KOPT-K1 (cell line): ENCODE measurements around the gene TEAD4.

Source experiments
- H3K27ac ChIP-seq: fragments of 200-600 bp; sonication (generic); 2 replicates; pipeline ENCODE4 v1.5.1; 2016; ENCODE audit warnings: antibody characterized with exemption, mild to moderate bottlenecking, low read depth, low read length; ENCODE audit not compliant: poor library complexity, severe bottlenecking
- H3K36me3 ChIP-seq: fragments of 200-600 bp; sonication (generic); 2 replicates; pipeline ENCODE4 v1.5.1; 2017; ENCODE audit warnings: antibody characterized with exemption, mild to moderate bottlenecking, low read length, moderate library complexity; ENCODE audit not compliant: insufficient read depth
- H3K9me3 ChIP-seq: fragments of 200-600 bp; sonication (generic); 2 replicates; pipeline ENCODE4 v1.5.1; 2017; ENCODE audit warnings: antibody characterized with exemption, low read length, mild to moderate bottlenecking; ENCODE audit not compliant: insufficient read depth, poor library complexity, severe bottlenecking

Gene TEAD4

DNA sequence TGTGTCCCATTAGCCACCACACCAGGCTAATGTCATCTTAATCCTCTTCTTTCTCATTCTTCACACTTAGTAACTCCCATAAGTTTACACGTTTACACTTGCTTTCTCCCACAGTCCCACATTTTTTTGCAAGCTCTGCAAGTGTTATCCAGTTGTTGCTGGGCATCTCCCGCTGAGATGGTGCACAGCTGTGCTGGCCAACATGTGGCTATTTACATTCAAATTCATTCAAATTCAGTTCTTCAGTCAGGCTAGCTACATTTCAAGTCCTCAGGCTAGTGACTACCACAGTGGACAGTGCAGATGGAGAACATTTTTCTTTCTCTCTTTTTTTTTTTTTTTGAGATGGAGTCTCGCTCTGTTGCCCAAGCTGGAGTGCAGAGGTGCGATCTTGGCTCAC is 9.8 kb upstream of the TEAD4 start:
- Histone ChIP-seq H3K9me3 (no peaks in the 10 kb centered on the region), H3K36me3 (no peaks in the 10 kb centered on the region), H3K27ac (no peak overlapping the region)

DNA sequence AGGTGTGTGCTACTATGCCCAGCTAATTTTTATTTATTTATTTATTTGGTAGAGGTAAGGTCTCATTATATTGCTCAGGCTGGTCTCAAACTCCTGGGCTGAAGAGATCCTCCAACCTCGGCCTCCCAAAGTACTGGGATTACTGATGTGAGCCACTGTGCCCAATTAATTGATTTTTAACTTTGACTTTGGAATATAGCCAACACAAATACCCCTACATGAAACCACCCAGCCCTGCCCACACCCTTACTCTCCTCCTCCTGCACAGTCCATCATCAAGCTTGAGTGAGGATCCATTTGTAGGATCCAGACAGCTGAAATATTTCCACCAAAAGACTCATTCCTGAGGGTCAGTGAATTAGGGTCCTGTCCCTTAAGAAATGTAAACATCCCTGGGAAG is 3.3 kb upstream of the TEAD4 start:
- Histone ChIP-seq H3K27ac (no peak overlapping the region), H3K9me3 (no peaks in the 10 kb centered on the region), H3K36me3 (no peaks in the 10 kb centered on the region)

DNA sequence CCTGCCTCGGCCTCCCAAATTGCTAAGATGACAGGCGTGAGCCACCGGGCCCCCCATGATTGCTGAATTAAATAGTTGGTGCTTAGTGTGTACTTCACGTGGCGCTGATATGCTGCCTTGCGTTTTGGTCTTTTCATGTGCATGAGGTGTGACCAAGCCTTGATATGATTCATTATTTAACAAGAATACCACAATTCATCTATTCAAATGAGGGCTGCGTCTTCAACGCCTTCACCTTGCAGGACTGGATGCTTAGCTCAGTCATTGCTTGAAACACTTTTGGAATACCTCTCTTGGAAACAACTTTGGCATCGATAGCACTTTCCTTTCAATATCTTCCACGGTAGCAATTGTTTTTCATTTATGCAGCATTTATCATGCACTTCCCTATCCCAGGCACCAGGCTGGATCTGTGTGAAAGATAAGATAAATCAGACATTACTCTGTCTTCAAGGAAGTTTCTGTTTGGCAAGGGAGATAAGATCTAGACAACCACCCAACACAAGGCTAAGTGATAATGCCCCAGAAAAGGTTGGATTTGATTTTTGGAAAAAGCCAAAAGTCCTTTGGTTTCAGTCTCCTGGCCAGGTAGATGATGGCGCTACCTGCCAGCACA is 1.3 kb upstream of the TEAD4 start:
- Histone ChIP-seq H3K27ac (no peak overlapping the region), H3K9me3 (no peaks in the 10 kb centered on the region), H3K36me3 (no peaks in the 10 kb centered on the region)

DNA sequence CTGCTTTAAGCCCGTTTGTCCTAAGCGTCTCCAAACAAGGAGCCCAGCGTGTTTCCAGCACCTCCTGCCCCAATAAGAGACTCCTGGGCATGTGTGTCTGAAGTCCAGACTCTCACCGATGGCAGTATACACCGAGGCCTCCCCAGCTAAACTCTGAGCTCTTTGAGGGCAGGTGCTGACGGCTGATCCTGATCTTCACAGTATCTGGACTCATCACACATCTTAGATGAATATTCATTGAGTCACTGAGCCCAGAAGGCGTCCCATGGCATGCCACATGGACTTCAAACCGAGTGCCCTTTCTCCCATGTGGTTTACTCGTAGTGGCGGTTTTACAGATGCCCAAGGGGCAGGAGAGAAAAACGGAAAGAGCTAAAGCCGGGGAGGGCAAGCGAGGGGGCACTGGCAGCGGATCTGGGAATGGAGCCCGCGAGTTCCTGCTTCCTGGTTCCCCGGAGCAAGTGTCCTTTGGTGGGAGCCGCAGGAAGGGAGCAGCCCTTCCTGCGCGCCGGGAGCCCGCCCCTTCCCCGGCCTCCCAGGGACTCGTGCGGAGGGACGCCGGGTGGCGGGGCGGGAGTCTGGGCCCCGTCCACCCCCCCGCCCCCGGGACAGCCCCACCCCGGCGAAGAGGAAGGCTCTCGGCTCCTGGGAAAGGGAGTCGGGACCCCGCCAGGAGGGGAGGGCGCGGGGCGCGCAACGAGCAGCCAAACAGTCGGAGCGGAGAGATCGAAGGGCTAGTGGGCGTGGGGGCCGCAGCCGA is 585 bp upstream of the TEAD4 start:
- Histone ChIP-seq H3K36me3 (no peaks in the 10 kb centered on the region), H3K9me3 (no peaks in the 10 kb centered on the region), H3K27ac (no peak overlapping the region)

DNA sequence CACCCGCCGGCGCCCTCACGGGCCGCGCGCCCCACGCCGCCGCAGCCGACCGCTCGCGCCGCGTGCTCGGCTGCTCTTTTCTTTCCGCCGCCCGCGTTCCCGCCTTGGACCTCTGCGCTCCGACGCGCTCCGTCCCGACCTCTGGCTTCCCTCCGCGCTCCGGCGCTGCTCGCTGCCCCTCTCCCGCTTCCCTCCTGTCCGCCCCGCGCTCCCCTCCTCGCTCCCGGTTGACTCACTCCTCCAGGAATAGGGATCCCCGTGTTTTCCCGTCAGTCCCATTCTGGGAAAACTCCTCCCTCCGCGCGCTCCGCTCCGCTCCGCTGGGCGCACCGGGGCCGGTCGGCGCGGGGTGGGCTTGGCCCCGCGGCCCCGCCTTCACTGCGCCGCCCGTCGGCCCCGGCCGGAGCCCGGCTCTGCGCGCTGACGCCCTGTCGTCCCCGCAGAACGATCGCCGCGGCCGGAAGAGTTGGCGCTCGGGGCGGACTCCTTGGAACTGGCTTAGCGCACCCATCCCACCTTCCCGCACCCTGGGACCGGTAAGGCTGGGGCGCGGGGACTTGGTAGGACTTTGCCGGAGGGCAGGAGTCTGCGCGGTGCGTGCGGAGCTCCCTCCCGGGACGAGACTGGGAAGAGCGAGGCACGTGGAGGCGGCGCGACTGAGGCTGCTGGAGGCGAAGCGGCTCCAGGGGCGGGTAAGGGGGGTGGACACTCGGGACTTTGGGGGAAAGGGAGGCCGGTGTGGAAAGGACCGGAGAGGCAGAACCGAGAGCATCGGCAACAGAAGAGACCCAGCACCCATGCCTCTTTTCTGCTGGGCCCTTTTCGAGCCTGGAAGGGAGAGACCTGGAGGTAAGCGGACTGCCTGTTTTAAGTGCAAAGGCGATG is 550 bp downstream of the TEAD4 start:
- Histone ChIP-seq H3K27ac (no peak overlapping the region), H3K9me3 (no peaks in the 10 kb centered on the region), H3K36me3 (no peaks in the 10 kb centered on the region)

DNA sequence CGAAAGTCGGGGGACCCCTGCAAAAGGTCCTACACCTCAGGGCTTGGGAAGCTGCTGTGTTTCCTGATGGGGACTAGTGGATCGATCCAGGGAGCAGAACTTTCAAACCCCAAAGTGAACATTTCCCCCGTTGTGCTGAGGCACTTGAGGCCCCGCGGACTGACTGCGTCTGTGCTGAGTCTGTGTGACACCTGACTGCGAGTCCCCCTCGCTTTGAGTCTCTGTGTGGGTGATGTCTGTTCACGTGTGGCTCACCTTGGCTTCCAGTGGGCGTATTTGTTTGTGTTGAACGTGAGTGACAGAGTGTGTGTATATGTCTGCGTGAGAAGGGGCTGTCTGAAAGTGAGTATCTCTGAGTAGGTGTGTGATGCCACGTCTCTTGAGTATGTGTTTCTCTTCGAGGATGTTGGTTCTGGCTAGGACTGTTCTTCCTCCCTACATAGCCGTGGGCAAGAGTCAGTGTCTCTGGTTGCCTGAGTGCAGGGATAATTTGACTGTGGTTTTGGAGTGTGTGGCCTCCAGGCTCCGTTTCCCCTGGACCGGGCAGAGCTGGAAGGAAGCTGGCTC is 1.3 kb downstream of the TEAD4 start:
- H3K9me3 ChIP-seq, result no peaks in the 10 kb centered on the region
- H3K27ac ChIP-seq, result no peak overlapping the region
- no peaks in the 10 kb centered on the region for H3K36me3 ChIP-seq

DNA sequence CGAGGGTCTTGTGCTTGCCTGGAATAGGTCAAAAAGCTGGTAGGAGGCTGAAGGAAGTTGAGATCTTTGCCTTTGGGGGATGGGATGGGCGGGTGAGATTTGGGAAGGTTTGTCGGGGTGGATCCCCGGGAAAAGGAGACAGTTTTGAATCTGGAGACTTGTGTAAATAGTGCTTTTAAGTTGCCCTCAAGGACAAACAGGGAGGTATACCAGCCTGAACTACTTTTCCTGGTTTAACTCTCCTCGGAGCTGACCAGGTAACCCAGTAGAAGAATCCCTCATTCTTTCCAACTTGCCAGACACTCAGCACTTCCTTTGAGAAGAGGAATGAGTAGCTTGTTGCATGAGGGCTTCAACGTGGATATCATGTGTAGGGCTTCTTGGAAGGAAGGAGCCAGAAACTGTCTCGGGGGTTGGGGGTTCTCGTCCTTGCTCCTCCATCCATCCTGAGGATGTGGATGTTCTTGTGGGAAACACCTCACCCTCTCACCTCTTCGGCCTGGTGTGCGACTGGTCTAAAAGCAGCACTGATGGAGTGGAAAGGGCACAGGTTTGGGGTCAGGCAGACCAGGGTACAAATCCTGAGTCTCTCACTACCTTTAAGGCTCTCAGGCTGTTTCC is 1.9 kb downstream of the TEAD4 start:
- no peaks in the 10 kb centered on the region for H3K9me3 ChIP-seq
- H3K27ac ChIP-seq, result no peak overlapping the region
- H3K36me3 ChIP-seq, result no peaks in the 10 kb centered on the region

DNA sequence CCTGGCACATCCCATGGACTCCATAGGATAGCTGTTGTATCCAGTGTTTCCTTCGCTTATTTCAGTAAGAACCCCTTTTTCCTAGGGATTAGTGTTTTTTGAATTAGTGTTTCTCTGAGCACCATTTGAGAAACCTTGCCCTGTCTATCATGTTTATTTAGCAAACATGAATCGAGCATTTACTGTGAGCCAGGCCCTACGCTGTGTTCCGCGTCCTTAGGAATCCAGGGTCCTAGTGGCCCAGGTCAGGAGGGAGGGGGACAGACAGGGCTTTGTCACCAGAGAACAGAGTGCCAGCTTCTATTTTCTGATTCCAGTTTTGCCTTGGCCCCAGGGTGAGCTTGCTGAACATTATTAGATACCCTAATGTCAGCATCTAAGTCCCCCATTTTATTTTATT is 2.5 kb downstream of the TEAD4 start:
- Histone ChIP-seq H3K27ac (no peak overlapping the region), H3K9me3 (no peaks in the 10 kb centered on the region), H3K36me3 (no peaks in the 10 kb centered on the region)

DNA sequence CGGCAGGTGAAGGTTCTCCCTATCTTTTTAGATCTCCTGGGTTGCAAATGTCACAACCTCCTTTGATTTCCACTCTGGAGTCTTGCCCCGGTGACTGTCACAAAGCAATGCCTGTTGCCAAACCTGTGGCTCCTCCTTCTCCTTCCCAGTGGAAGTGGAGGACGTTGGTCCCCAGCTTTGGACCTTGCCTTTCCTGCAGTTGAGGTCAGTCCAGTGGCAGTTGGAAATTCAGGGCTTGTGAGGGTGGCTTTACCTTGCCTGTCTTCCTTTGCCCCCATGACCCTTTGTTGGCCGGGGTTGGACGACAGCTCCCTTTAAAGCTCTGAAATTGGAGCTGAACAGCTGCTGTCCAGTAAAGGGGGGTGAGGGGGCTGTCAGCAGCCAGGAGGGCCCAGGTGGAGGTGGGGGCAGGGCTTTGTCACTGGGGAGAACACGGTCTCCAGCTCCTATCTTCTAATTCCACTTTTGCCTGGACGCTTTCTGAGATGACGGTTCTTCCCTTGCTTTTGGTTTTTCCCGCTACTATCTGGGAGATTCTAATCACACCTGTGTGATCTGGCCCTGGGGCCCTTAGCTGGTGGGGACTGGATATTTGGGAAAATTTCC is 4.1 kb downstream of the TEAD4 start:
- H3K36me3 ChIP-seq, result no peaks in the 10 kb centered on the region
- H3K9me3 ChIP-seq, result no peaks in the 10 kb centered on the region
- H3K27ac ChIP-seq, result no peak overlapping the region

DNA sequence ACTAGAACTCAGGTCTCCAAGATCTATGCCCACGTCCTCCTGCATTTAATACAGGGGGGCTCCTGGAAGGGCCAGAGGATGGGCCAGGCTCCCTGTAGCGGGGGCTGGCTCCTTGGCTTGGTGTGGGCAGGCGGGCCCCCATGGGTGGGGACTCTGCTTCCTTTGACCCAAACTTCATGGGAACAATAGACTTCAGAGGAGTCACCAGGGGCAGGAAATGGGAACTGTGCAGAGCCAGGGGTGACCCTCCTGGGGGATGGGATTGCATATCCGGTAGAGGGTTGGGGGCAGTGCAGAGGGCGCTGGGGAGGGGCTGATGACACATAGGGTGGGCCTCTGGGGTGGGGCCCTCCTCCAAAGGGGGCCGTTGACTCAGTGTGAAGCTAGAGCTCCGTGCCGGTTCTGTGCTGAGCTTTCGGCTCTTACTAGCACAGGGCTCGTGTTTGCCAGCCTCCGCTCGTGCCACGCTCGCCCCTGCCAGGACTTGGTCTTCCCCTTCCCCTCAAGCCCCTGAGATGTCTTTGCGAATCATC is 4.6 kb downstream of the TEAD4 start:
- Histone ChIP-seq H3K27ac (no peak overlapping the region), H3K36me3 (no peaks in the 10 kb centered on the region), H3K9me3 (no peaks in the 10 kb centered on the region)

DNA sequence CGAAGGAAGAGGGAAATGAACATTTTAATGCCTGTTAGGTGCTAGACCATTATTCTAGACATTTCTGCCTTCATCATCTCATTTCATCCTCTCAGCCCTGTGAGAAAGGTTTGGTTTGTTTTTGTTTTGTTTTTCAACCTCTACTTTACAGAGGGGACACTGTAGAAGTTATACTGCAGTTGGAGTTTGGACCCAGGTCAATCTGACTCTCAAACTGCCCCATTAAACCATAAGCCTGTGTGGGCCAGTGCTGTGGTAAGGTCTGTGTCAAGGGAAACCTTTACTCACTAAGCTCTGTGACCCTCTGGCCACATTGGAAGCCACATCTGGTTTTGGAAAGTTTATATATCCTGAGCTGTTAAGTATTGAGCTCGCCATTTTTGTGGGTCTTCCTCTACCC is 8.5 kb downstream of the TEAD4 start:
- H3K36me3 ChIP-seq, result no peaks in the 10 kb centered on the region
- H3K27ac ChIP-seq, result no peak overlapping the region
- H3K9me3 ChIP-seq, result no peaks in the 10 kb centered on the region

DNA sequence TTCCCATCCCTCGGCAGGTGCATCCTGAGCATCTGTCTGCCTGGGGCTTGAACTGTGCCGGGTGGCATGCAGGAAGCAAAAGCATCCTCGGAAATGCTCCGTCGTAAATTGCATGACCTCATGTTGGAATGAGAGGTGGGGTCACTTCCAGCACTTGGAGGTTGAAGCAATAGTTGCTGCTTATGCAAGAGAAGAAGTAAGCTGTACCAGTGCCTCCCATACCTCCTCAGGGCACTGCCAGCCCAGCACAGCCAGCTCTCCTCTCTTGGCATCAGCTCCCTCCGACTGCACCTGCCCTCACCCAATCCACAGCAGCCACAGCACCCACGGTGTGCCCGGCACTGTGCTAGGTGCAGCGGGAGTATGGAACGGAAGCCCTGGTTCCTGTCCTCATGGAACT is 11.5 kb downstream of the TEAD4 start:
- H3K27ac ChIP-seq, result no peak overlapping the region
- no peaks in the 10 kb centered on the region for H3K36me3 ChIP-seq
- H3K9me3 ChIP-seq, result no peaks in the 10 kb centered on the region

DNA sequence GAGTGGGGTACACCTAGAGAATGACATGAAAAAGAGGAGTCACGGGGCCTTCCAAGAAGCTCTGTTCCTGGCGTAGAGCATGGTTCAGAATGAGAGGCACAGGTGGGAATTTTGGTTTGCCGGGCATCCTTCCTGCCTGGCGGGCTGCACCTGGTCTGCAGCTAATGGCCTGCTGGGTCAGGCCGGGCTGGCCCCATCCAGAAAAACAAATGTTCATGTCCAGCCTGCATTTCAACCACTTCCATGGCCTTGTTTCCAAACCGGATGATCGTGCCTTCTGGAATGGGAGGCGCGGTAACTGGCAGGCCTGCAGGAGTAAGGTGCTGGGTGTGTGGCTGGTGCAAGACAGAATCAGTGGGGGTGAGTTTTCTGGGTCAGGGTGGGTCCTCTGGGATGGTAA is 14.4 kb downstream of the TEAD4 start:
- no peaks in the 10 kb centered on the region for H3K36me3 ChIP-seq
- no peaks in the 10 kb centered on the region for H3K9me3 ChIP-seq
- H3K27ac ChIP-seq, result no peak overlapping the region

DNA sequence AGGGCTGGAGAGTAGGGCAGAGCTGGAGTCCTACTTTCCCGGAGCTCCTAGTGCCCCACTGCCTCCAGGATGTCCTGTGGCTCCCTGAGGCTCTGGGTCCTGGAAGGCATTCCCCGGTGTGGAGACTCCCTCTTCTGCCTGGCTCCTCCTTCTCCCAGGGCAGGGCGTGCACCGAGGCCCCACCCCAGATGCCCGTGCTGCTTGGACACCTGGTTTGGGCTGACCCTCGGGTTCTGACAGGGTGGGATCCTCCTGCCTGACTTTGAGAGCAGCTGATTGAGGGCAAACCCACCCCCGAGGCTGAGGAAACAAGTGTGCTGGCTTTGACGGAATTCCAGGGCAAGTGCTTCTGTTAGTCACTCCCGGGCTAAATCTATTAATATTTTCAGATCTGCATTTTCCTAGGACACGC is 15.4 kb downstream of the TEAD4 start:
- Histone ChIP-seq H3K9me3 (no peaks in the 10 kb centered on the region), H3K27ac (no peak overlapping the region), H3K36me3 (no peaks in the 10 kb centered on the region)
